Hepatocyte (in vitro differentiated cells): Measurements from ENCODE around the gene CDK14.

ENCODE experiments used
- EZH2 ChIP-seq: fragments of 200-600 bp; sonication (generic); IDR thresholded peaks from 2 replicates; pipeline ENCODE4 v1.6.1; 2016; ENCODE audit warnings: antibody characterized with exemption, mild to moderate bottlenecking, borderline replicate concordance
- TF ChIP-seq, protein P1 (sequence below): fragments of 200-600 bp; sonication (generic); IDR thresholded peaks from 2 replicates; pipeline ENCODE4 v1.5.1; 2016; ENCODE audit warnings: antibody characterized with exemption, mild to moderate bottlenecking; ENCODE audit not compliant: poor library complexity

- TF ChIP-seq, protein P1, sequence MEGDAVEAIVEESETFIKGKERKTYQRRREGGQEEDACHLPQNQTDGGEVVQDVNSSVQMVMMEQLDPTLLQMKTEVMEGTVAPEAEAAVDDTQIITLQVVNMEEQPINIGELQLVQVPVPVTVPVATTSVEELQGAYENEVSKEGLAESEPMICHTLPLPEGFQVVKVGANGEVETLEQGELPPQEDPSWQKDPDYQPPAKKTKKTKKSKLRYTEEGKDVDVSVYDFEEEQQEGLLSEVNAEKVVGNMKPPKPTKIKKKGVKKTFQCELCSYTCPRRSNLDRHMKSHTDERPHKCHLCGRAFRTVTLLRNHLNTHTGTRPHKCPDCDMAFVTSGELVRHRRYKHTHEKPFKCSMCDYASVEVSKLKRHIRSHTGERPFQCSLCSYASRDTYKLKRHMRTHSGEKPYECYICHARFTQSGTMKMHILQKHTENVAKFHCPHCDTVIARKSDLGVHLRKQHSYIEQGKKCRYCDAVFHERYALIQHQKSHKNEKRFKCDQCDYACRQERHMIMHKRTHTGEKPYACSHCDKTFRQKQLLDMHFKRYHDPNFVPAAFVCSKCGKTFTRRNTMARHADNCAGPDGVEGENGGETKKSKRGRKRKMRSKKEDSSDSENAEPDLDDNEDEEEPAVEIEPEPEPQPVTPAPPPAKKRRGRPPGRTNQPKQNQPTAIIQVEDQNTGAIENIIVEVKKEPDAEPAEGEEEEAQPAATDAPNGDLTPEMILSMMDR, result peak; percentile 64
- TF ChIP-seq EZH2, result no peak
These were observed 486.9 kb downstream of the CDK14 start for GRCh38 chr7:91082852-91083495.
